WERI-Rb-1 (cell line): ENCODE results near the gene KCNB1.

ENCODE experiments used
- DNase-seq: peaks from one replicate; pipeline ENCODE4 v3.0.0-alpha.2; 2020
- H3K27ac ChIP-seq: fragments of 250-450 bp; sonication (Bioruptor Pico); 2 replicates; pipeline ENCODE4 v1.5.1; 2020; ENCODE audit warnings: mild to moderate bottlenecking, moderate library complexity
- H3K27me3 ChIP-seq: fragments of 250-450 bp; sonication (Bioruptor Pico); 2 replicates; pipeline ENCODE4 v1.5.1; 2021; ENCODE audit warnings: mild to moderate bottlenecking, low read depth, moderate library complexity; ENCODE audit not compliant: insufficient read depth, severe bottlenecking
- H3K36me3 ChIP-seq: fragments of 250-450 bp; sonication (Bioruptor Pico); 2 replicates; pipeline ENCODE4 v1.5.1; 2020; ENCODE audit warnings: mild to moderate bottlenecking, moderate library complexity
- H3K4me3 ChIP-seq: 2 replicates; pipeline ENCODE4 v1.5.1; 2011; ENCODE audit warnings: low read depth, mild to moderate bottlenecking, control low read depth, low read length
- H3K9me3 ChIP-seq: fragments of 250-450 bp; sonication (Bioruptor Pico); 2 replicates; pipeline ENCODE4 v1.5.1; 2021; ENCODE audit warnings: mild to moderate bottlenecking, moderate library complexity; ENCODE audit not compliant: severe bottlenecking
- TF ChIP-seq, protein P1 (sequence below): IDR thresholded peaks from 2 replicates; pipeline ENCODE4 v1.5.1; 2011; ENCODE audit warnings: low read depth, mild to moderate bottlenecking, control low read depth, inconsistent platforms, low read length

KCNB1 gene

DNA sequence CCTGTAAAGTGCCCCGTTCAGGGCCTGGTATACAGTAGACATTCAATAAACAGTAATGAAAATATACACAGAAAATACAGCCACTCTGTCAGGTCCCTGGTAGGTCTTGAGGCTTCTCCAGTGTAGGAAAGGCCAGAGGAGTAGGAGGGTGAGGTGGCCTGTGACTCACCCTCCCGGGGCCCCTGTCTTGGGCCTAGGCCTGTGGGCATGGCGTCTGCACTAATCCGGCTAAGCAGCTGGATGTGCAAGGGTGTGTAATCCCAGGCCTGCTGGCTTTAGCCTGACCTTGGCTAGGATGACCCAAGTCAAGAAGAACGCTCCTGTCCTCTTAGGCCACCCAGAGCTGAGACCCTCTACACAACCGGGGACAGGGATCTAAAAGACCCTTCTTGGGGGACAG, 84.9 kb downstream of the KCNB1 start:
- TF ChIP-seq, protein P1, sequence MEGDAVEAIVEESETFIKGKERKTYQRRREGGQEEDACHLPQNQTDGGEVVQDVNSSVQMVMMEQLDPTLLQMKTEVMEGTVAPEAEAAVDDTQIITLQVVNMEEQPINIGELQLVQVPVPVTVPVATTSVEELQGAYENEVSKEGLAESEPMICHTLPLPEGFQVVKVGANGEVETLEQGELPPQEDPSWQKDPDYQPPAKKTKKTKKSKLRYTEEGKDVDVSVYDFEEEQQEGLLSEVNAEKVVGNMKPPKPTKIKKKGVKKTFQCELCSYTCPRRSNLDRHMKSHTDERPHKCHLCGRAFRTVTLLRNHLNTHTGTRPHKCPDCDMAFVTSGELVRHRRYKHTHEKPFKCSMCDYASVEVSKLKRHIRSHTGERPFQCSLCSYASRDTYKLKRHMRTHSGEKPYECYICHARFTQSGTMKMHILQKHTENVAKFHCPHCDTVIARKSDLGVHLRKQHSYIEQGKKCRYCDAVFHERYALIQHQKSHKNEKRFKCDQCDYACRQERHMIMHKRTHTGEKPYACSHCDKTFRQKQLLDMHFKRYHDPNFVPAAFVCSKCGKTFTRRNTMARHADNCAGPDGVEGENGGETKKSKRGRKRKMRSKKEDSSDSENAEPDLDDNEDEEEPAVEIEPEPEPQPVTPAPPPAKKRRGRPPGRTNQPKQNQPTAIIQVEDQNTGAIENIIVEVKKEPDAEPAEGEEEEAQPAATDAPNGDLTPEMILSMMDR, result no peak
- Histone ChIP-seq H3K9me3 (peaks cover 3% of the 10 kb centered on the region), H3K36me3 (peaks cover 6% of the 10 kb centered on the region; the same call in 1 of the 2 replicates), H3K27me3 (no peaks in the 10 kb centered on the region), H3K4me3 (no peak overlapping the region), H3K27ac (peak overlapping the region; percentile 83)
- peak; percentile 93 for DNase-seq

GRCh38 chr20:49396230-49396629, 86.2 kb downstream of the KCNB1 start:
- DNase-seq, result no peak

GRCh38 chr20:49395659-49396058, 86.8 kb downstream of the KCNB1 start:
- peak; percentile 36 for DNase-seq
- no peaks in the 10 kb centered on the region for H3K27me3 ChIP-seq
- peak overlapping the region; percentile 16; the same call in 1 of the 2 replicates for H3K27ac ChIP-seq
- TF ChIP-seq, protein P1, result no peak
- no peak overlapping the region for H3K4me3 ChIP-seq
- no peaks in the 10 kb centered on the region for H3K9me3 ChIP-seq
- peaks cover 2% of the 10 kb centered on the region; the same call in 1 of the 2 replicates for H3K36me3 ChIP-seq

More at GRCh38 chr20:49396230-49396629, 86.2 kb downstream of the KCNB1 start:
- Histone ChIP-seq H3K27ac (peak overlapping the region; percentile 83), H3K9me3 (no peaks in the 10 kb centered on the region), H3K4me3 (no peak overlapping the region), H3K27me3 (no peaks in the 10 kb centered on the region), H3K36me3 (peaks cover 2% of the 10 kb centered on the region; the same call in 1 of the 2 replicates)
- TF ChIP-seq, protein P1, result 0 out of 2 replicates have a peak, but pooled peaks have one; percentile 13

- Histone ChIP-seq H3K9me3 (no peaks in the 10 kb centered on the region), H3K36me3 (peaks cover 2% of the 10 kb centered on the region; the same call in 1 of the 2 replicates), H3K27me3 (no peaks in the 10 kb centered on the region), H3K4me3 (no peak overlapping the region), H3K27ac (peak overlapping the region; percentile 16; the same call in 1 of the 2 replicates)
- DNase-seq, result no peak
- TF ChIP-seq, protein P1, result no peak
Measured at GRCh38 chr20:49395183-49395582, 87.3 kb downstream of the KCNB1 start.

- H3K9me3 ChIP-seq, result no peaks in the 10 kb centered on the region
- no peak for DNase-seq
- TF ChIP-seq, protein P1, result no peak
- no peak overlapping the region for H3K4me3 ChIP-seq
- H3K36me3 ChIP-seq, result peaks cover 2% of the 10 kb centered on the region; the same call in 1 of the 2 replicates
- no peaks in the 10 kb centered on the region for H3K27me3 ChIP-seq
- H3K27ac ChIP-seq, result no peak overlapping the region
Measured at GRCh38 chr20:49394757-49395156, 87.7 kb downstream of the KCNB1 start.

- Histone ChIP-seq H3K9me3 (no peaks in the 10 kb centered on the region), H3K27me3 (no peaks in the 10 kb centered on the region), H3K27ac (no peak overlapping the region), H3K4me3 (no peak overlapping the region), H3K36me3 (peaks cover 2% of the 10 kb centered on the region; the same call in 1 of the 2 replicates)
- no peak for DNase-seq
- TF ChIP-seq, protein P1, result no peak
Measured at GRCh38 chr20:49394264-49394663, 88.2 kb downstream of the KCNB1 start.
